Kidney epithelial cell (primary cell): Measurements from ENCODE around the gene COMMD10. TPM values are rescaled to one million over a fixed set of nuclear protein-coding genes. Genes with fewer than 3 reads are reported as not detected.
"Not testable (repeated sequence)": the region's sequence is repeated elsewhere in the genome, so short reads cannot be mapped to it uniquely, and the experiment has no call there.

Source experiments
- DNase-seq: peaks from one replicate; pipeline ENCODE4 v3.0.0-alpha.2; 2010; ENCODE audit warnings: low read depth
- H3K27me3 ChIP-seq: 2 replicates; pipeline ENCODE4 v1.6.0; 2011; ENCODE audit warnings: low read length; ENCODE audit not compliant: control insufficient read depth, insufficient read depth
- H3K36me3 ChIP-seq: 2 replicates; pipeline ENCODE4 v1.5.1; 2011; ENCODE audit warnings: low read length; ENCODE audit not compliant: control insufficient read depth, insufficient read depth
- H3K4me3 ChIP-seq: 2 replicates; pipeline ENCODE4 v1.5.1; 2011; ENCODE audit warnings: low read depth, mild to moderate bottlenecking, control low read depth, low read length
- total RNA-seq: library from RNA; depleted of rRNA; stranded (reverse); fragments of >200 nt; gene quantifications from 2 replicates; pipeline ENCODE4 v1.2.3, GENCODE V29; 2015
- TF ChIP-seq, protein P1 (sequence below): IDR thresholded peaks from 2 replicates; pipeline ENCODE4 v1.5.1; 2011; ENCODE audit warnings: mild to moderate bottlenecking, moderate library complexity, low read length, control low read depth, inconsistent platforms; ENCODE audit not compliant: insufficient read depth, poor library complexity, severe bottlenecking

COMMD10 gene
- total RNA-seq, 1 donor from 2014 or later, result 32.0 TPM

DNA sequence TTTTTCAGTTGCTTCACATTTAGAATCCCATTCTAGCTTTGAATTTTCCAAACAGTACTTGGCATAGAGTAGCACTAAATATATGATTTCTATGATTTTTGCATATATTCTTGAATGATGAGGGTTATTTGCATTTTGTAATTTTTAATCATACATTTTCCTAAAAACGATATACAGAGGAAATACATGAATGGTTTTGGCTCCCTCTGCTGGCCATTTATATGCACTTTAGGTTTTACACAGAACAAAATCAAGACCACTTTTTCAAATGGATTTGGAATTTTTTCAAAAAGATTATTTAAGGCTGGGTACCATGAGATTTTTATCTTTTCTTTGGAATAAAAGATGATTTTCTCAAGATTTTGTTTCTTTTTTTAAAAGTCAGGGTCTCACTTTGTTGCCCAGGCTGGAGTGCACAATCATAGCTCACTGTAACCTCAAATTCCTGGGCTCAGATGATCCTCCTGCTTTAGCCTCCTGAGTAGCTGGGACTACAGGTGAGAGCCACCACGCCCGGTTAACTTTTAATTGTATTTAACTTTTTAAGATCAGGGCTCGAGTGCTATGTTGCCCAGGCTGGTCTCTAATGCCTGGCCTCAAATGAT lies 16.7 kb upstream of the COMMD10 start:
- Histone ChIP-seq H3K36me3 (no peaks in the 10 kb centered on the region), H3K4me3 (no peak overlapping the region), H3K27me3 (no peaks in the 10 kb centered on the region)
- TF ChIP-seq, protein P1, sequence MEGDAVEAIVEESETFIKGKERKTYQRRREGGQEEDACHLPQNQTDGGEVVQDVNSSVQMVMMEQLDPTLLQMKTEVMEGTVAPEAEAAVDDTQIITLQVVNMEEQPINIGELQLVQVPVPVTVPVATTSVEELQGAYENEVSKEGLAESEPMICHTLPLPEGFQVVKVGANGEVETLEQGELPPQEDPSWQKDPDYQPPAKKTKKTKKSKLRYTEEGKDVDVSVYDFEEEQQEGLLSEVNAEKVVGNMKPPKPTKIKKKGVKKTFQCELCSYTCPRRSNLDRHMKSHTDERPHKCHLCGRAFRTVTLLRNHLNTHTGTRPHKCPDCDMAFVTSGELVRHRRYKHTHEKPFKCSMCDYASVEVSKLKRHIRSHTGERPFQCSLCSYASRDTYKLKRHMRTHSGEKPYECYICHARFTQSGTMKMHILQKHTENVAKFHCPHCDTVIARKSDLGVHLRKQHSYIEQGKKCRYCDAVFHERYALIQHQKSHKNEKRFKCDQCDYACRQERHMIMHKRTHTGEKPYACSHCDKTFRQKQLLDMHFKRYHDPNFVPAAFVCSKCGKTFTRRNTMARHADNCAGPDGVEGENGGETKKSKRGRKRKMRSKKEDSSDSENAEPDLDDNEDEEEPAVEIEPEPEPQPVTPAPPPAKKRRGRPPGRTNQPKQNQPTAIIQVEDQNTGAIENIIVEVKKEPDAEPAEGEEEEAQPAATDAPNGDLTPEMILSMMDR, result peak; percentile 57
- DNase-seq, result no peak

DNA sequence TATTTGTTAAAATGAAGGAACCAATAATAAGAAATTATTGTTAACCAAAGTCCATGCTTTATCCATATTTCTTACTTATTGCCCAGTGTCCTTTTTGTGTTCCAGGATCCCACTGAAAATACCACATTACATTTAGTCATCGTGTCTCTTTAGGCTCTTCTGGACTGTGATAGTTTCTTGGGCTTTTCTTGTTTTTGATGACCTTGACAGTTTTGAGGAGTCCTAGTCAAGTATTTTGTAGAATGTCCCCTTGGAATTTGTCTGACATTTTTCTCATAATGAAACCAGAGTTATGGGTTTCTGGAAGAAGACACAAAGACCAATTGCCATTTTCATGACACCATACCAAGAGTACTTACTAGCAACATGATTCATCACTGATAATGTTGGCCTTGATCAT lies 13.6 kb upstream of the COMMD10 start:
- DNase-seq, result no peak
- H3K27me3 ChIP-seq, result no peaks in the 10 kb centered on the region
- TF ChIP-seq, protein P1, result no peak

DNA sequence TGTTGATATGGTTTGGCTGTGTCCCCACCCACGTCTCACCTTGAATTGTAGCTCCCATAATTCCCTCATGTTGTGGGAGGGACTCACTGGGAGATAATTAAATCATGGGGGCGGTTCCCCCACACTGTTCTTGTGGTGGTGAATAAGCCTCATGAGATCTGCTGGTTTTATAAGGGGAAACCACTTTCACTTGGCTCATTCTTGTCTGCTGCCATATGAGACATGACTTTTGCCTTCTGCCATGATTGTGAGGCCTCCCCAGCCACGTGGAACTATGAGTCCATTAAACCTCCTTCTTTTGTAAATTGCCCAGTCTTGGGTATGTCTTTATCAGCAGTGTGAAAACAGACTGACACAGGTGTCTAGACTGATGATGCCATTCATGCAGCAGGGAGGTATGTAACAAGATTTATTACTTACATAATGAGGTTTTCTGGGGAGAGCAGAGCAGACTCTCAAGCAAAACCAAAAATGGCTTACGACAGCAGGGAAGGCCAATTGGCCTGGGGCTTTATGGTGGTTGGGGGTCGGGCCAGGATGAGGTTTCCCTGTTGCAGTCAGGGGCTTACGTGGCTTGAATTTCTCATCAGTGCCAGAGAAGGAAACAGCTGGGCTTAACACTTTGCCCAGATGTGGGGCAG lies 9.5 kb upstream of the COMMD10 start:
- H3K36me3 ChIP-seq, result no peaks in the 10 kb centered on the region
- no peak for DNase-seq
- H3K27me3 ChIP-seq, result no peaks in the 10 kb centered on the region
- TF ChIP-seq, protein P1, result no peak
- H3K4me3 ChIP-seq, result no peak overlapping the region

More for the DNA sequence above, 13.6 kb upstream of the COMMD10 start:
- H3K4me3 ChIP-seq, result no peak overlapping the region
- no peaks in the 10 kb centered on the region for H3K36me3 ChIP-seq

DNA sequence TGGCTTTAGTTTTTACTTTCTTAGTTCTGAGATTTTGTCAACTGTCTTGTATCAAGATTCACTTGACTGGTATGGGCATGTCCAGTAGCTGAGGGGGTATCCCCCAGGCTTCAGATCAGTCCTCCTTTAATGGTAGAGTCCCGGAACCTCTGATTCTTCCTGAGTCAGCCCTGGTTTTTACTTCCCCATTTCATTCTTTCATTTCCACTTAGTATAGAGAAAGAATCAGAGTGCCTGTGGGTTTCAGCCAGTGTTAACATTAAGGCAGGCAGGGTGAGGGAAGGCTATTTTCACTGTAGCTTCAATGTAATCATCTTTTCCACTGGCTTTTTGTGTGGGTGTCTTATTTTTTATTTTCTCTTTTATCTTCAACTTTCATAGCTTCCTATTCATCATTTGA lies 8.3 kb upstream of the COMMD10 start:
- H3K27me3 ChIP-seq, result no peaks in the 10 kb centered on the region
- no peak overlapping the region for H3K4me3 ChIP-seq
- TF ChIP-seq, protein P1, result no peak
- no peak for DNase-seq
- H3K36me3 ChIP-seq, result no peaks in the 10 kb centered on the region

DNA sequence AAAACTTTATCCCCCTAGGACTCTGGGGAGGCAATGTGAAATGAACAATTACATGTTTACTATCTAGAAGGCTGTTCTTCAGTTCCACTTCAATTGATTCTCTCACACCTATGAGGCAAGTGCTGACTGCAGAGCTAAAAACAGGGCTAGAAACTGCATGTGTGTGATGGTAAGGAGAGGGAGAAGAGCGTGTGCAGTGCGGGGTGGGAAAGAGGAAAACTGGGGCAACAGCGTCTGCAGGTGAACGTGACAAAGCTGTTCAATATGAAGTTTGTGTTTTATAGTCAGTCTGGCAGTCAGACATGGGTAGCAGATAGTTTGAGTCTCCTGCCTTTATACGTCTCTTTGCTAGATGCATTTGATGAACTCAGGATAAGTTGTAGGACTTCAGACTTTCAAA lies 6.6 kb upstream of the COMMD10 start:
- no peaks in the 10 kb centered on the region for H3K27me3 ChIP-seq
- TF ChIP-seq, protein P1, result no peak
- no peaks in the 10 kb centered on the region for H3K36me3 ChIP-seq
- no peak overlapping the region for H3K4me3 ChIP-seq
- no peak for DNase-seq

DNA sequence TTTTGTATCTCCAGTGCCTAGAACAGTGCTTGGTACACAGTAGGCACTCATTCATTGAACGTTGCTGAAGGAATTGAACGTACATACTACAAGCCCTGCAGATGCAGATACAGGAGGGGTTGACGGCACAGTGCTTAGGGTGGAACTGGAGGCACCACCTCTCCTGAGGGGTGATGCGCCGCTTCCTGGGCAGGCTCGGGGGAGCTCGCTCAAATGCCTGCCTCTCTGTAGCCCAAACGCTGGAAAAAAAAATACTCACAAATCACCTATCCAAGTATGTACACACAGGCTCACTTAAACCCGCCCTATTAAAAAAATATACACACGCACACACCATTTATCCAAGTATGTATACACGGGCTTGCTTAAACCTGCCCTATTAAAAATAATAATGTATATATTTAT lies 536 bp upstream of the COMMD10 start:
- no peaks in the 10 kb centered on the region for H3K27me3 ChIP-seq
- H3K4me3 ChIP-seq, result peak overlapping the region; percentile 99
- TF ChIP-seq, protein P1, result no peak
- no peak for DNase-seq
- H3K36me3 ChIP-seq, result no peaks in the 10 kb centered on the region

DNA sequence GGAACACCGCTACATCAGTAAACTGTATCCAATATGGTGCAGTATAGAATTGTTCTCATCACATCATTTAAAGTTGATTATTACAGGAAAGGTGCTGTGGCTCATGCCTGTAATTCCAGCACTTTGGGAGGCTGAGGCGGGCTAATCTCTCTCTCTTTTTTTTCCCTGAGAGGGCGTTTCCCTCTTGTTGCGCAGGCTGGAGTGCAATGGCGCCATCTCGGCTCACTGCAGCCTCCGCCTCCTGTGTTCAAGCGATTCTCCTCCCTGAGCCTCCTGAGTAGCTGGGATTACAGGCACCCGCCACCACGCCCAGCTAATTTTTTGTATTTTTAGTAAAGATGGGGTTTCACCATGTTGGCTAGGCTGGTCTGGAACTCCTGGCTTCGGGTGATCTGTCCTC lies 1.5 kb downstream of the COMMD10 start:
- DNase-seq, H3K27me3 ChIP-seq, H3K36me3 ChIP-seq, H3K4me3 ChIP-seq: not testable (repeated sequence)
